GM20000 (cell line): ENCODE results near the gene CFAP161.

Experiments used
- DNase-seq: peaks from one replicate; pipeline ENCODE4 v3.0.0; 2012; ENCODE audit warnings: low spot score
- TF ChIP-seq, protein P1 (sequence below): IDR thresholded peaks from 2 replicates; pipeline ENCODE4 v1.5.1; 2012; ENCODE audit warnings: mild to moderate bottlenecking, control low read depth; ENCODE audit errors: extremely low read depth, missing control alignments

CFAP161 gene

DNA sequence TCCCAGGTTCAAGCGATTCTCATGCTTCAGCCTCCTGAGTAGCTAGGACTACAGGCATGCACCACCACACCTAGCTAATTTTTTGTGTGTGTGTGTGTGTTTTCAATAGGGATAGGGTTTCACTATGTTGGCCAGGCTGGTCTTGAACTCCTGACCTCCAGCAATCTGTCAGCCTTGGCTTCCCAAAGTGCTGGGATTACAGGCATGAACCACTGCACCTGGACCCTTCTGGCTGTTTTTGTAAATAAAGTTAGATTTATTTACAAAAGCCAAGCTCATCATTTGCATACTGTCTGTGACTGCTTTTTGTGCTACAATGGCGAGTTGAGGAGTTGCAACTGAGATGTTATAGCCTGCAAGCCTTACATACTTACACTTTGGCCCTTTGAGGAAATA is 34.1 kb downstream of the CFAP161 start:
- TF ChIP-seq, protein P1, sequence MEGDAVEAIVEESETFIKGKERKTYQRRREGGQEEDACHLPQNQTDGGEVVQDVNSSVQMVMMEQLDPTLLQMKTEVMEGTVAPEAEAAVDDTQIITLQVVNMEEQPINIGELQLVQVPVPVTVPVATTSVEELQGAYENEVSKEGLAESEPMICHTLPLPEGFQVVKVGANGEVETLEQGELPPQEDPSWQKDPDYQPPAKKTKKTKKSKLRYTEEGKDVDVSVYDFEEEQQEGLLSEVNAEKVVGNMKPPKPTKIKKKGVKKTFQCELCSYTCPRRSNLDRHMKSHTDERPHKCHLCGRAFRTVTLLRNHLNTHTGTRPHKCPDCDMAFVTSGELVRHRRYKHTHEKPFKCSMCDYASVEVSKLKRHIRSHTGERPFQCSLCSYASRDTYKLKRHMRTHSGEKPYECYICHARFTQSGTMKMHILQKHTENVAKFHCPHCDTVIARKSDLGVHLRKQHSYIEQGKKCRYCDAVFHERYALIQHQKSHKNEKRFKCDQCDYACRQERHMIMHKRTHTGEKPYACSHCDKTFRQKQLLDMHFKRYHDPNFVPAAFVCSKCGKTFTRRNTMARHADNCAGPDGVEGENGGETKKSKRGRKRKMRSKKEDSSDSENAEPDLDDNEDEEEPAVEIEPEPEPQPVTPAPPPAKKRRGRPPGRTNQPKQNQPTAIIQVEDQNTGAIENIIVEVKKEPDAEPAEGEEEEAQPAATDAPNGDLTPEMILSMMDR: no peak
- DNase-seq: no peak

DNA sequence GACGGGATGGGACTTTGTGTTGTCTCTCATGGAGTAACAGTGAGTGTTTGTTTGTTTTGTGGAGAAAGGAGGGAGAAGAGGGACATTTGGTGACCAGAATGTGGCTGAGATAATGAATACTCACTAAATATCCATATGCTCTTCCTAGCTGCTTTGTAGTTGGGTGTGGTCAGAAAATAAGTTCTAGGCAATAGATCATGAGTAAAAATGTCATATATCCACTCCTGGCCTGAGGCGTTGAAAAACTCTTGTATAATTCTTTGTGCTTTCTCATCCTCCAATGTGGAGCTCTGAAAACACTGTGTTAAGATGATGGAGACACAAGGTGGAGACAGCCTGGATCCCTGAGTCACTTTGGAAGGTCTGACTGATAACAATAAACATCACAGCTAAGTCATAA is 34.6 kb downstream of the CFAP161 start:
- TF ChIP-seq, protein P1: no peak
- DNase-seq: no peak

DNA sequence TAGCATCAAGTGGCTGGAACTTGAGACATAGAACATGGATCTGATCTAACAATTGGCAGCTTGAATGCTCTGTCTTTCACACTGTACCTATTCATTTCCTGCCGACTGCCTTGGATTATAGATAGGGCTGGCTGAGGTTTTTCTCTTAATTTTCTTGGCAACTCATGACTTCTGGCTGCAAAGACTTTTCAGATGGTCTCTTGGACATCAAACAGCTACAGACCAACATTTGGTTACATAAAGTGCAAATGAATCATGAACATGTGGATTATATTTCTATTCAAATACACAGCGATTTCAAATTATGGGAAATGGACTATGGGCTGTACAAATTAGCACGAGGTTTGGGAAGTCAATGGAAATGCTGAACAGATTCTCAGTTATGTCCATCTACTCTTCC is 36.4 kb downstream of the CFAP161 start:
- DNase-seq: no peak
- TF ChIP-seq, protein P1: no peak

DNA sequence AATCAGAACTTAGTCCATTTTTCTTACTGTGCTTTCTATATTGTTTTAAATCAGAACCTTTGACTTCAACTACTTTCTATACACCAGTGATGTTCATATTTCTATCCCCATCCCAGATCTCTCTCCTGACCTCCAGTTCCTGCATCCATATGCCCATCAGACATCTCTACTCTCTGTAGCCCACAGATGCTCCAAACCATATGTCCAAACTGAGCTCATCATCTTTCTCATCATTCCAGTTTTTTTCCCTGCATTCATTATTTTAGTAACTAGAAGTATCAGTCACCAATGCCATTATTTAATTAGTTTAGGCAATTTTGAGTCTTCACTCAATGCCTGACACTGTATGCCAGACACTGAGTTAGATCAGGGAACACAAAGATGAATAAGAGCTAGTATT is 37.2 kb downstream of the CFAP161 start:
- TF ChIP-seq, protein P1: no peak
- no peak for DNase-seq

DNA sequence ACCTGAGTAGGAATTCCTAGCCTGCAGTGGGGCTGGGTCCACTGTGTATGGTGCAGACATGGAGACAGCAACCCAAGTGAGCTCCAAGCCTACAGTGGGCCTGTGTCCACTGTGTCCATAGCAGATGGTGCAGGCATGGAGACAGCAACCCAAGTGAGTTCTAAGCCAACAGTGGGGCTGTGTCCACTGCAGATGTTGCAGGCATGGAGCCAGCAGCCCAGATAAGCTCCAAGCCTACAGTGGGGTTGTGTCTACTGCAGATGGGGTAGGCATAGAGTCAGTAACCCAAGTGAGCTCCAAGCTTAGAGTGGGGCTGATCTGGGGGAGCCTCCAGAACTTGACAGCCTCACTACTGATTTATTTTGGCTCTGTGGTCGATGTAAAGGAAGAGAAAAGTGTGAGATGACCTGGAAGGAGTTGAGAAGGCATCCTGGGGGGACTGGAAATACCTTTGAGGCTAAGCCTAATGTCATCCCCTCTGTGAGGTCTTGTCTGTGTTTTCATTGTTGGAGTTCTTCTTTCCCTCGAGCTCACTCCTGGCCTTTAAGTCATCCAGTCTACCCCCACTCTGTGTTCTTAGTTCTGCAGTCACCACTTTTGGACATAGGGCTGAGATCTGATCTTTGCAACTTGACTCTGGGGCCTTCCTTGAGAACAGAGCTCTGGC is 40.2 kb downstream of the CFAP161 start:
- TF ChIP-seq, protein P1: no peak
- no peak for DNase-seq

DNA sequence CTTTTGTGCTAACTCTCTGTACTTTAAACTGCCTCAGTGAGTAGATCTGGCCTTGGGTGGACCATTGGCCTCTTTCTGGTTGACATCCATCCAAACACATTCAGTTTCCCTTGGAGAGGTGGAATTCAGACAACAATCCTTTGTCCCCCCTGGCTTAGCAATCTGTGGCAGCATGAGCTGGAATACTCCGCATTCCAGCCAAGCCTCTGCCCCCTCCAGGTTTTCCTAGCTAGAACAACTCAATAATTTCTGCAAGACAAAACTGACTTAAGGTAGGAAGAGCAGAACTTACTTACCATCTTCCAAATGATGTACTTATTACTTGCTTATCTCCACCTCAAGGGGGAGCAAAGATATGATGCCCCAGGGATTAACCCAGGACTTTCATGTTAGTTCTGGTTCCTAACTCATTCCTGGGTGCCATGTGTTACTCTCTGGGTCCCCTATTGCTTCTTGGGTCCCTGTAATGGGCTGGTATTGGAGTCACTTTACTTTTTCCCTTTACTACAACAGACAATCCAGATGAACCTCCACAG is 40.8 kb downstream of the CFAP161 start:
- TF ChIP-seq, protein P1: no peak
- no peak for DNase-seq

DNA sequence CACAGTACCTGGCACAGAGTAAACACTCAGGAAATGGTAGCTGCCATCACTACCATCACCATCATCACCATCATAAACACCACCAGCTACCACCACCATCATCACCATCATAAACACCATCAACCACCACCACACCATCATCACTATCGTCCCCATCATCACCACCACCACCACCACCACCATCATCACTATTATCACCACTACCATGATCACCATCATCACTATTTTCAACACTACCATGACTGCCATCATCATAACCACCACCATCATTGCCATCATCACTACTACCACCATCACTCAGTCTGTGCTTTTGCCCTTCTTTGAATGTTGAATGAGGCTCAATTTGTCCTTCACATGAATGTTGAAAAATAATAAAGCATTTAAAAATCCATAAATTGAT is 41.4 kb downstream of the CFAP161 start:
- TF ChIP-seq, protein P1: no peak
- DNase-seq: no peak
